GM12801 (cell line): Measurements from ENCODE around the gene DLGAP3.

Experiments used
- TF ChIP-seq, protein P1 (sequence below): IDR thresholded peaks from one replicate; pipeline ENCODE4 v1.5.1; 2011; ENCODE audit warnings: control low read depth; ENCODE audit not compliant: insufficient read length; ENCODE audit errors: extremely low read depth

DLGAP3 gene

GRCh38 chr1:34856697-34857096 is 72.8 kb downstream of the DLGAP3 start:
- TF ChIP-seq, protein P1, sequence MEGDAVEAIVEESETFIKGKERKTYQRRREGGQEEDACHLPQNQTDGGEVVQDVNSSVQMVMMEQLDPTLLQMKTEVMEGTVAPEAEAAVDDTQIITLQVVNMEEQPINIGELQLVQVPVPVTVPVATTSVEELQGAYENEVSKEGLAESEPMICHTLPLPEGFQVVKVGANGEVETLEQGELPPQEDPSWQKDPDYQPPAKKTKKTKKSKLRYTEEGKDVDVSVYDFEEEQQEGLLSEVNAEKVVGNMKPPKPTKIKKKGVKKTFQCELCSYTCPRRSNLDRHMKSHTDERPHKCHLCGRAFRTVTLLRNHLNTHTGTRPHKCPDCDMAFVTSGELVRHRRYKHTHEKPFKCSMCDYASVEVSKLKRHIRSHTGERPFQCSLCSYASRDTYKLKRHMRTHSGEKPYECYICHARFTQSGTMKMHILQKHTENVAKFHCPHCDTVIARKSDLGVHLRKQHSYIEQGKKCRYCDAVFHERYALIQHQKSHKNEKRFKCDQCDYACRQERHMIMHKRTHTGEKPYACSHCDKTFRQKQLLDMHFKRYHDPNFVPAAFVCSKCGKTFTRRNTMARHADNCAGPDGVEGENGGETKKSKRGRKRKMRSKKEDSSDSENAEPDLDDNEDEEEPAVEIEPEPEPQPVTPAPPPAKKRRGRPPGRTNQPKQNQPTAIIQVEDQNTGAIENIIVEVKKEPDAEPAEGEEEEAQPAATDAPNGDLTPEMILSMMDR = no peak

GRCh38 chr1:34852677-34853217 is 76.7 kb downstream of the DLGAP3 start:
- TF ChIP-seq, protein P1 = peak; percentile 41

GRCh38 chr1:34851431-34852105 is 77.9 kb downstream of the DLGAP3 start:
- TF ChIP-seq, protein P1 = no peak

- TF ChIP-seq, protein P1 = no peak
Measured at GRCh38 chr1:34850382-34850781, 79.1 kb downstream of the DLGAP3 start.

DNA sequence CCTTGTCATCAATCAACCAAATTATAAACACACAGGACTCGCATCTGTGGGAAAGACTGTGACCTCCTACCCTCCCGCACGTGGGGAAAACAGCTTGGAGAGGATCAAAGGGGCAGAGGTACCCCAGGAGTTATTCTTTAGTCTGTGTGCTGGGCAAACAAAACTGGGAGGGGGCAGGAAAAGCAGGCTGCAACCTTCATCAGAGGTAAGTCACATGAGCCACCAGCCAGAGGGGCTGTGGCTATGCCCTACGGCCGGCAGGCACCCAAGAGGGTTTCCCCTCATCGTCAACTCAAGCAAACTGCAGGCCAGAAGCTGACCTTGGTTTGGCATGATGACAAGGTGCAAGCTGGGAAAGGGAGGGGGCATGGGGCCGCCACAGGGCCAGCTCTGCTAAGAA is 82.4 kb downstream of the DLGAP3 start:
- TF ChIP-seq, protein P1 = no peak

- TF ChIP-seq, protein P1 = no peak
Measured at GRCh38 chr1:34846265-34846664, 83.2 kb downstream of the DLGAP3 start.

- TF ChIP-seq, protein P1 = no peak
Measured at GRCh38 chr1:34845131-34845901, 84.1 kb downstream of the DLGAP3 start.
